ENCODE measurements around the gene DDB1.

Gene DDB1

GRCh38 chr11:61267437-61267841, 65.5 kb downstream of the DDB1 start:
- TF ChIP-seq GATA3 (IDR thresholded peaks at IDR 0.05; ENCODE audit: low read depth, low read length) (no peak), GATA2 (IDR thresholded peaks at IDR 0.05; ENCODE audit: low read depth, low read length) (no peak)

DNA sequence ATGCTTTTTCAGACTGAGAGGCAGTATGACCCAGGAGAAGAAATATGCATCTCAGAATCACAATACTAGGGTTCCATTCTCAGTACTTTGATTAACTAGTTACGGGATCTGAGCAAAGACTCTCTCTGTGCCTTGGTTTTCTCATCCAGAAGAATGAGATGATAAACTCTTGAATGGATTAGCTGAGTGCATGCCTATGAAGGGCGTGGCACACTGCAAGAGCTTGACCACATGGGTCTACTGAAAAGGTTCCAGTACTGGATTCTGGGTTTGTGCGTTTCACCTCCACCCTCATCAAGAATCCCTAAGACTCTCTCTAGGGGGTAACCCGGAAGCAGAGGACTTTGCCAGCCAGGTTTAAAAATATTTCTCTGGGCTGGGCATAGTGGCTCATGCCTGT, 66.3 kb downstream of the DDB1 start:
- TF ChIP-seq GATA2 (IDR thresholded peaks at IDR 0.05; ENCODE audit: low read depth, low read length) (no peak), GATA3 (IDR thresholded peaks at IDR 0.05; ENCODE audit: low read depth, low read length) (no peak)

GRCh38 chr11:61265357-61265756, 67.5 kb downstream of the DDB1 start:
- no peak for TF ChIP-seq GATA3 (IDR thresholded peaks at IDR 0.05; ENCODE audit: low read depth, low read length)
- no peak for TF ChIP-seq GATA2 (IDR thresholded peaks at IDR 0.05; ENCODE audit: low read depth, low read length)

- no peak for TF ChIP-seq GATA2 (IDR thresholded peaks at IDR 0.05; ENCODE audit: low read depth, low read length)
- TF ChIP-seq GATA3 (IDR thresholded peaks at IDR 0.05; ENCODE audit: low read depth, low read length) = no peak
Measured at GRCh38 chr11:61264795-61265194, 68.1 kb downstream of the DDB1 start.

GRCh38 chr11:61264371-61264770, 68.5 kb downstream of the DDB1 start:
- TF ChIP-seq GATA2 (IDR thresholded peaks at IDR 0.05; ENCODE audit: low read depth, low read length) (no peak), GATA3 (IDR thresholded peaks at IDR 0.05; ENCODE audit: low read depth, low read length) (no peak)

DNA sequence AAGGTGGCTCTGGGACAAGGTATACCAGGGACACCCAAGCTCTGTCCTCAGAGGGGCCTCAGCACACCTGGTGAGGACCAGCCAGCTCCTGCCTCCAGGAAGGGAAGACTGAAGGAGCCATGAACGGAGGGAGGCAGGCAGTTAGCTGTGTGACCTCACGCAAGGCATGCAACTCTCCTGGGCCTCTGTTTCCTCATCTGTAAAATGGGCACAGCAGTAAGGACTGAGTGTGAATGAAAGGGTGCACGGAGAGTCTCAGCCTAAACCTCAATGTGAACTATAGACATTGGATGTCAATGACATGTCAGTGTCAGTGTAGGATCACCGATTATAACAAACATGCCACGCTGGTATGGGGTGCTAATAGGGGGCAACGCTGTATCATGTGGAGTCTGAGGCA, 73.5 kb downstream of the DDB1 start:
- no peak for TF ChIP-seq GATA2 (IDR thresholded peaks at IDR 0.05; ENCODE audit: low read depth, low read length)
- TF ChIP-seq GATA3 (IDR thresholded peaks at IDR 0.05; ENCODE audit: low read depth, low read length) = no peak

DNA sequence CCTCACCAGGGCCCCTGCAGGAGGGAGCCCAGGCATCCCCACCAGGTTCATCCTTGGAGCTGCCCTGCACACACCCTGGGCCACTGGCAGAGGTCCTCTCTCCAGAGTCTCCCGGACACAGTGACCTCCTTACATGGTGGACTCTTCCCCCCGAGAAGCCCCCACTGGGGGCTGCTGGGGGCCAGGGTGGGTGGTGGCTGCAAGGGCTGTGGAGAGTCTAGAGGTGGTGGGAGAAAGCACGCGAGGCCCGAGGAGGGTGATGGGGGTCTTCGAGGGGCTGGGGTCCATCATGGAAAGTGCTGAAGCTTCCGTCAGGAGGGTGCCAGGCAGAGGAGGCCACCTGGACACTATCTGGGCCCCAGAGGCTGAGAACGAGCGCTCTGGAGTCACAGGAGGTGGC, 74.4 kb downstream of the DDB1 start:
- TF ChIP-seq GATA3 (IDR thresholded peaks at IDR 0.05; ENCODE audit: low read depth, low read length) (no peak), GATA2 (IDR thresholded peaks at IDR 0.05; ENCODE audit: low read depth, low read length) (no peak)

DNA sequence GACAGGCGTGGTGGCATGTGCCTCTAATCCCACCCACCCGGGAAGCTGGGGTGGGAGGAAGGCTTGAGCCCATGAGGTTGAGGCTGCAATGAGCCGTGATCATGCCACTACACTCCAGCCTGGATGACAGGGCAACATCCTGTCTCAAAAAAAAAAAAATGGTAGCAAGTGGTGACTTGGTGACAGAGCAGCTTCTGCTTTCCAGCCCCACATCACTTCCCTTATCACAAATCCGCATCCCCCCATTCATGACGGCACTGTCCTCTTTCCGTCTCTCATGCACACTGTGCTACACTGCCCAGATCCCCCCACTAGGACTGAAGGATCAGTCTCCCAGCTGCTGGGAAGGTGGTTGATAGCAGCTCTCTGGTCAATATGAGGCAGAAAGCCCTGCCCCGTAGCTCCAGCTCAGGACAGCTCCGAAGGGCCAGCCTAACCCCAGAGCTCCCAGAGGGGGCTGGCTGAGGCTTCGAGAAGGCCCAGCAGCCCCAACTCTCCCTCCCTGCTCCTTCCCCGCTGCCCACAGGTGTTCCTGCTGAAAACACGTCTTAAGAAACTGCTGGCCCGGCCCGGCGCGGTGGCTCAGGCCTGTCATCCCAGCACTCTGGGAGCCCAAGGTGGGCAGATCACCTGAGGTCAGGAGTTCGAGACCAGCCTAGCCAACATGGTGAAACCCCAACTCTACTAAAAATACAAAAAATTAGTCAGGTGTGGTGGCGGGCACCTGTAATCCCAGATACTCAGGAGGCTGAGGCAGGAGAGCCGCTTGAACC, 76.0 kb downstream of the DDB1 start:
- TF ChIP-seq GATA3 (IDR thresholded peaks at IDR 0.05; ENCODE audit: low read depth, low read length) (no peak), GATA2 (IDR thresholded peaks at IDR 0.05; ENCODE audit: low read depth, low read length) (no peak)

DNA sequence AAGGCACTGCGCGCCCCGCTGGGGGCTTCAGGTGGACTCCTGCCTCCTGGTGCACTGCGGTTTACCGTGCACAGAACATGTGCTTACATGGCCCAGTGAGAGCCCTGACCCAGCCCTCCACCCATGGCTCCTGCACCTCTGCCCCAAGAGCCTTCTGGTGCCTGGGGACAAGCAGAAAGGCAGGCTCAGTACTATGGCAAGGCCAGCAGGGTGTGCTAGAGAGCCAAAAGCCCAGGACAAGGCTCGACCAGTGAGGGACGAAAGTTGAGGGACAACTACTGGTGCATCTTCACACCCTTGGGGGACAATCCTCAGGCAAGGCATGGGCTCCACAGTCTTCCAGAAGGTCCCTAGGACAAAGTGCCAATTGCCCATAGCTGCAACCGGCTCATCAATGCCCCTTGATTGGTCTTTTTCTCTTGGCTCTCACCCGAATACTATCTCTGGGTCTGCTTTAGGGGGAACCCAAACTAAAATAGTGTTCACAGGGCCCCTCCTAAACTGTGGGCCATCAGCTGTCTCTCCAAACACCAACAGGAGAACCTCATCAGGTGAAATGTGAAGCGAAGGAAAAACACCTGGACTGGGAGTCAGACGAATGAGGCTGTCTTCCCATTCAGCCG, 78.4 kb downstream of the DDB1 start:
- TF ChIP-seq GATA2 (IDR thresholded peaks at IDR 0.05; ENCODE audit: low read depth, low read length) (no peak), GATA3 (IDR thresholded peaks at IDR 0.05; ENCODE audit: low read depth, low read length) (no peak)
